Hematopoietic multipotent progenitor cell treated with erythropoietin and hydrocortisone succinate and interleukin-3 and kit ligand, for 17 days (in vitro differentiated cells): ENCODE measurements around the gene C7.

ENCODE experiments used
- DNase-seq: peaks from one replicate; pipeline ENCODE4 v3.0.0-alpha.2; 2015; ENCODE audit warnings: low spot score

The C7 gene

GRCh38 chr5:40916226-40916625, 6.9 kb downstream of the C7 start:
- no peak for DNase-seq

- DNase-seq: no peak
Observed at GRCh38 chr5:40928886-40929448, 19.7 kb downstream of the C7 start.

- no peak for DNase-seq
Observed at GRCh38 chr5:40932766-40933165, 23.5 kb downstream of the C7 start.

GRCh38 chr5:40937075-40937474, 27.8 kb downstream of the C7 start:
- no peak for DNase-seq

GRCh38 chr5:40939753-40940152, 30.5 kb downstream of the C7 start:
- no peak for DNase-seq

- no peak for DNase-seq
Observed at GRCh38 chr5:40945111-40945510, 35.8 kb downstream of the C7 start.

GRCh38 chr5:40955313-40955712, 46.0 kb downstream of the C7 start:
- DNase-seq: no peak

GRCh38 chr5:40957048-40957447, 47.8 kb downstream of the C7 start:
- no peak for DNase-seq

GRCh38 chr5:40958811-40959210, 49.5 kb downstream of the C7 start:
- no peak for DNase-seq

GRCh38 chr5:40960037-40960436, 50.7 kb downstream of the C7 start:
- no peak for DNase-seq

GRCh38 chr5:40962207-40962955, 53.1 kb downstream of the C7 start:
- DNase-seq: no peak

GRCh38 chr5:40972434-40972833, 63.1 kb downstream of the C7 start:
- DNase-seq: no peak

GRCh38 chr5:40973364-40974004, 64.2 kb downstream of the C7 start:
- no peak for DNase-seq

- DNase-seq: no peak
Observed at GRCh38 chr5:40976041-40976440, 66.7 kb downstream of the C7 start.

- DNase-seq: no peak
Observed at GRCh38 chr5:40976836-40977235, 67.5 kb downstream of the C7 start.

GRCh38 chr5:40981420-40981819, 72.1 kb downstream of the C7 start:
- no peak for DNase-seq

- no peak for DNase-seq
Observed at GRCh38 chr5:40983781-40984180, 74.5 kb downstream of the C7 start.

- no peak for DNase-seq
Observed at GRCh38 chr5:40984884-40985283, 75.6 kb downstream of the C7 start.

- no peak for DNase-seq
Observed at GRCh38 chr5:40985501-40985900, 76.2 kb downstream of the C7 start.

GRCh38 chr5:40986666-40987065, 77.4 kb downstream of the C7 start:
- DNase-seq: no peak

- no peak for DNase-seq
Observed at GRCh38 chr5:40987349-40987748, 78.1 kb downstream of the C7 start.

- no peak for DNase-seq
Observed at GRCh38 chr5:40988746-40989510, 79.6 kb downstream of the C7 start.
